GM18502 (cell line): ENCODE data around the gene ARL11.

Experiments used
- ATAC-seq: cut with Tn5 transposase; IDR thresholded peaks from one replicate; pipeline ENCODE4 v1.9.1; 2021; ENCODE audit warnings: mild to moderate bottlenecking; ENCODE audit not compliant: unreplicated experiment, poor library complexity

ARL11 gene

GRCh38 chr13:49645451-49645850 is 17.1 kb downstream of the ARL11 start:
- ATAC-seq: no peak

DNA sequence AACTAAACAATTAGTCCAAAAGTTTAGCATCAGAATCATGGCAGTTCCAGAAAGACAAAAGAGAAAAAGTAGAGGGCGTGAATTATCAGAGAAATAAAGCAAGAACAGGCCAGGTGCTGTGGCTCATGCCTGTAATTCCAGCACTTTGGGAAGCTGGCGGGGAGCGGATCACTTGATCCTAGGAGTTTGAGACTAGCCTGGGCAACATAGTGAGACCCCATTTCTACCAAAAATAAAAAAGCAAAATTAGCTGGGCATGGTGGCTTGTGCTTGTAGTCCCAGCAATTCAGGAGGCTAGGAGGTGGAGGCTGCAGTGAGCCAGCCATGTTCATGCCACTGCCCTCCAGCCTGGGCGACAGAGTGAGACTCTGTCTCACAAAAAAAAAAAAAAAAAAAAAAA is 18.4 kb downstream of the ARL11 start:
- ATAC-seq: no peak

GRCh38 chr13:49649244-49649962 is 21.1 kb downstream of the ARL11 start:
- no peak for ATAC-seq

- no peak for ATAC-seq
Observed at GRCh38 chr13:49649963-49650312, 21.6 kb downstream of the ARL11 start.

- ATAC-seq: no peak
Observed at GRCh38 chr13:49651570-49652354, 23.5 kb downstream of the ARL11 start.

DNA sequence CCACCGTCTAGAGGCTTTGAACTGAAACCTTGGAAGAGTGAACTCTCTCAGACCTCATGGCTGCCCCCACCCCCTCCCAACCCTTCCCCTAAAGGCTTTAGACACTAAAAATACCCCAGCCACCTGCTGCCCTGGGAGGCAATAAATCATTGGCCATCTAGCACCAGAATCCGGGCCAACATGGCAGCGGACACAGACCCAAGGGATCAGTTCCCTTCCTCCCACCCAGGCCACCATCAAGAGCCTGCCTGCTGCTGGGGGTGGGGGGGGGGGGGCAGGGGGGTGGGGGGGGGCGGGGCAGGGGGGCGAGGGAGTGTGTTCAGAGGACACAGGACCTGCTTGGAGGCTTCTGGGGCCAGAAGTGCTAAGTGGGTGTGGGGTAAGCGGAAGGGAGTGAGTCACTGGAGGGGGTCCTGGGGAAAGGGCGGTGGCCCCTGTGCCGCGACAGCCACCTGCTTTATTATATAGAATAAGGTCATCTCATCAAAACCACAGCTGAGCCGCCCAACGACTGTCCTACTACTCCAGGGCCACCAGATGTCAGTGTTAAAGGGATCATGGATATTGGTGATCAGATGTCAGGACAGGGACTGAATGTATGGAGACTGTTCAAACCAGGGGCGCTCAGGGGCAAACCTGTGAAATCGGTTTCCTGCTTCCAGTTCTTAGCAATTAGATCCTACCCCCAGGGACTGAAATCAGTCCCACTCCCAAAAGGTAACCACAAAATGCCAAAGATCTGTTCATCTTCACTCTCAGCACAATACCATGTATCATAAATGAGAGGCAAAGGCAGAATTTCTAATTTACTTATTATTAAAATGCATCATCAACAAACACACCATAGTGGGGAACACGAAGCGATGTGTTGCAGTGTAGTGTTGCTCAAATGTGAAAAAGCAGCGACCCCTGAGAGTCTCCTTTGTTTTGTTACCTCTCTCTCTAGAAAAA is 24.3 kb downstream of the ARL11 start:
- peak; percentile 46 for ATAC-seq

DNA sequence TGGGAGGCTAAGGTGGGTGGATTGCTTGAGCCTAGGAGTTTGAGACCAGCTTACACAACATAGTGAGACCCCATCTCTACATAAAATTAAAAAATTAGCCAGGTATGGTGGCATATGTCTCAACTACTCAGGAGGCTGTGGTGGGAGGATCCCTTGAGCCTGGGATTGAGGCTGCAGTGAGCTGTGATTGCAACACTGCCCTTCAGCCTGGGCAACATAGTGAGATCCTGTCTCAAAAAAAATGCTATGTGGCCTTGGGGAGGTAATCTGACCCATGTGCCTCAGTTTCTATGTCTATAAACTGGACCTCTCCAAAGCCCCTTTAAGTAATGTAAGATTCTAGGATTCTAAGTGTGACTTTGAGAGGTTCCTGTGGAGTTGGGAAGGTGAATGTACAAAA is 25.2 kb downstream of the ARL11 start:
- ATAC-seq: no peak

DNA sequence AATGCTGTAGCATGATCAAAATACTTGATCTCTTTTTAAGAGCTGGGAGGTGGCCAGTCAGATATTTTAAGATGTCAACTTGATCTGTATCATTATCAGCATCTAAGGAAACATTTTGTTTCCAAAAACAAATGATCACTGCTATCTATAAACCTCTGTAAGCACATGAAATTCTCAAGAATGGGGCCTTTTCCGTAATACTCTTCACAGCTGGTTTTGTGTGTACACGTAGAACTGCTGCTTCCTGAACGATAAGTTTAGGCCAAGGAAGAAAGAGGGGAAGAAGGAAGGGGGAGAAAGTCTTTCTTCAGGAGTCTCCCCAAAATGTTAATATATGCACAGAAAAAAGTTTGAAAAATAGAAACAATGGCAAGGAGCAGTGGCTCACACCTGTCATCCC is 25.7 kb downstream of the ARL11 start:
- ATAC-seq: no peak

- ATAC-seq: no peak
Observed at GRCh38 chr13:49655906-49656305, 27.6 kb downstream of the ARL11 start.

GRCh38 chr13:49657241-49657641 is 28.9 kb downstream of the ARL11 start:
- no peak for ATAC-seq

DNA sequence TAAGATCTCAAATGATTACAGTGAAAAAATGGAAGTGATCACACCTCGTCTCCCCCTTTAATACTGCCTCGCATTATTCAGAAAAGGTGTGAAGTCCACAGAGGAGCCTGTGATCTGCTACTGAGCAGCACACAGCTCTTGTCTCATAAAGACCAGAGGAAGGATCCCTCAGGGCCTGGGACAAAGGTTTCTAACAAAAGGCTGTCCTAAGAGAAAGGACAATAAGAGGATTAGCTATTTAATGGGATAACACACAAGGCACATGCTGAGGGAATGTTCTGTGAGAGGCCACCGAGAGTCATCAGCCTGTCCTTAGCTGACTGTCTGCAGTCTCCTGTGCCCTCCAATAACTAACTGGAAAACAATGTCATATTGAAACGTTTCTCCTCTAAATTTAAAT is 36.3 kb downstream of the ARL11 start:
- no peak for ATAC-seq

GRCh38 chr13:49667773-49668172 is 39.5 kb downstream of the ARL11 start:
- no peak for ATAC-seq

GRCh38 chr13:49669735-49670309 is 41.5 kb downstream of the ARL11 start:
- peak; percentile 61 for ATAC-seq

- ATAC-seq: no peak
Observed at GRCh38 chr13:49670828-49671227, 42.5 kb downstream of the ARL11 start.

GRCh38 chr13:49676581-49677298 is 48.4 kb downstream of the ARL11 start:
- no peak for ATAC-seq

DNA sequence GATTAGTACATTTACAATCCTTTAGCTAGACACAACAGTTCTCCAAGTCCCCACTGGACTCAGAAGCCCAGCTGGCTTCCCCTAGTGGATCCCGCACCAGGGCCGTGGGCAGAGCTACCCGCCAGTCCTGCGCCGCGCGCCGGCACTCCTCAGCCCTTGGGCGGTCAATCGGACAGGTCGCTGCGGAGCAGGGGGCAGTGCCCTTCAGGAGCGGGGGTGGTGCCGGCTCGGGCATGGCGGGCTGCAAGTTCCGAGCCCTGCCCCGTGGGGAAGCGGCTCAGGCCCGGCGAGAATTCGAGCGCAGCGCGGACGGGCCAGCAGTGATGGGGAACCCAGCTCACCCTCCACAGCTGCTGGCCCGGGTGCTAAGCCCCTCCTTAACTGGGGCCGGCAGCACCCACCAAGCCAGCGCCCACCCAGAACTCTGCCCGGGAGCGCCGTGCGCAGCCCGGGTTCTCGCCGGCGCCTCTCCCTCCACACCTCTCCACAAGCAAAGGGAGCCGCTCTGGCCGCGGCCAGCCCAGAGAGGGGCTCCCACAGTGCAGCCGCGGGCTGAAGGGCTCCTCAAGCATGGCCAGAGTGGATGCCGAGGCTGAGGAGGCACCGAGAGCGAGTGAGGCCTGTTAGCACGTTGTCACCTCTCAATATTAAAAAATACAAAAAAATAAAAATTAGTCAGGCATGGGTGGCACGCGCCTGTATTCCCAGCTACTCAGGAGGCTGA is 50.0 kb downstream of the ARL11 start:
- ATAC-seq: no peak

DNA sequence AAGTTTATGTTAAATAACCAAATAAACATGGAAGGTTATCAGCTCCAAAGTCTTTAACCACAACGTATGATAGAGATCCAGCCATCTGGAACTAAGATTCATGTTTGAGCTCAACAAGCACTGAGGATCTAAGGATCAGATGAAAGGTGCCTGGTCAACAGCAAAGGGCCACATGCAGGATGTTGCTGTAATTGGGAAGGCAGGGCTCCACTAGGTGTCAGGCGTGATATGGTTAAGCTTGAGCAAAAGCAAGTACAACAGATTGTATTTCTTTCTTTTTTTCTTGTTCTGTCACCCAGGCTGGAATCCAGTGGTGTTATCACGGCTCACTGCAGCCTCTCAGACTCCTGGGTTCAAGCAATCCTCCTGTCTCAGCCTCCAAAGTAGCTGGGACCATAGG is 50.9 kb downstream of the ARL11 start:
- no peak for ATAC-seq

DNA sequence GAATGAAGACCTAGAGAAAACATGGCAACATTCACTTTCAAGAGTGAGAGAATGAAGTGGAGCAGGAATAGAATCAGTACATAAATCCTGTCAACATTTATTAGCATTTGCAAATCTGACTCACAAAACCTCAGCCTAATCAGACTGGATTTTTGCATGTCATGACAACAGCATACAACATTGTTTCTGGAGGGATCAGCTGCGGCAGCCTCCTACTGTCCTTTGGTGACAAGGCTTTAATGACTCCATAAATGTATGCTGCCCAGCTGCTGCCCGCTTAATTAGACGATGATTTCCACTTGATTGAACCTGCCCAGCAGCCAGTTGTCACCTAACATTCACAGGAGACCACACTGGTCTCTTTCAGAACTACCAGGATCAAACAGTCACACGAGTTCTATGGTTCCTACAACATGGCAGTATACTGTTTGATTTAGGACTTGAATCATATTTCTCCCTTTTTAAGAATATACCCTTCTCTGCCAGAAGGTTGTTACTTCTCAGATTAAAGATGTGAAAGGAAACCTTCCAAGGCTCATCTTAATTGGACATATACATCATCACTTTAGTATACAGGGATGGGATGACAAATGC is 53.6 kb downstream of the ARL11 start:
- ATAC-seq: no peak
